Keratinocyte (primary cell): ENCODE data around the gene EXOC4. TPM values are rescaled to one million over a fixed set of nuclear protein-coding genes. Genes with fewer than 3 reads are reported as not detected.

ENCODE experiments used
- DNase-seq: peaks from one replicate; pipeline ENCODE4 v3.0.0-alpha.2; 2011; ENCODE audit warnings: low read depth, missing footprints, low spot score
- FAIRE-seq: peaks from 2 replicates; lab custom pipeline; 2011; peaks lifted over from hg19 to GRCh38; lab: Jason Lieb, UNC
- H2AFZ ChIP-seq: 2 replicates; pipeline ENCODE4 v1.6.0; 2012; ENCODE audit warnings: low read length, control low read depth, inconsistent platforms; ENCODE audit not compliant: control insufficient read depth
- H3K27ac ChIP-seq: 2 replicates; pipeline ENCODE4 v1.5.1; 2011; ENCODE audit warnings: low read length; ENCODE audit not compliant: control insufficient read depth, insufficient read depth
- H3K27me3 ChIP-seq: 3 replicates; pipeline ENCODE4 v1.6.0; 2011; ENCODE audit warnings: low read length; ENCODE audit not compliant: control insufficient read depth, insufficient read depth; ENCODE audit errors: extremely low read depth
- H3K36me3 ChIP-seq, 2 experiments: 2 replicates in 1 of 2; 3 replicates in 1 of 2; pipeline ENCODE4 v1.5.1; 2011; ENCODE audit warnings: low read length in 2 of 2, mild to moderate bottlenecking in 1 of 2; ENCODE audit not compliant: control insufficient read depth in 2 of 2, insufficient read depth in 2 of 2; ENCODE audit errors: extremely low read depth in 1 of 2
- H3K4me1 ChIP-seq: 3 replicates; pipeline ENCODE4 v1.5.1; 2011; ENCODE audit warnings: low read length; ENCODE audit not compliant: control insufficient read depth, insufficient read depth; ENCODE audit errors: extremely low read depth
- H3K4me2 ChIP-seq: 3 replicates; pipeline ENCODE4 v1.6.0; 2011; ENCODE audit warnings: low read depth, low read length; ENCODE audit not compliant: control insufficient read depth, insufficient read depth; ENCODE audit errors: extremely low read depth
- H3K4me3 ChIP-seq, 3 experiments: fragments of 200-600 bp in 1 of 3; sonication (generic) in 1 of 3; 2 replicates in 2 of 3; 3 replicates in 1 of 3; pipeline ENCODE4 v1.5.1; 2011 to 2016; ENCODE audit warnings: low read length in 3 of 3, mild to moderate bottlenecking in 3 of 3, control low read depth in 2 of 3, inconsistent platforms in 1 of 3, low read depth in 1 of 3, mixed read lengths in 1 of 3, mixed run types in 1 of 3, moderate library complexity in 1 of 3; ENCODE audit not compliant: control insufficient read depth in 2 of 3, insufficient read depth in 2 of 3; ENCODE audit errors: extremely low read depth in 1 of 3
- H3K79me2 ChIP-seq: 2 replicates; pipeline ENCODE4 v1.6.0; 2012; ENCODE audit warnings: low read length; ENCODE audit not compliant: control insufficient read depth, insufficient read depth
- H3K9ac ChIP-seq: 3 replicates; pipeline ENCODE4 v1.6.0; 2011; ENCODE audit warnings: low read length; ENCODE audit not compliant: control insufficient read depth, insufficient read depth; ENCODE audit errors: extremely low read depth
- H3K9me1 ChIP-seq: 3 replicates; pipeline ENCODE4 v1.6.0; 2011; ENCODE audit warnings: low read length; ENCODE audit not compliant: control insufficient read depth, insufficient read depth; ENCODE audit errors: extremely low read depth
- H3K9me3 ChIP-seq: 2 replicates; pipeline ENCODE4 v1.5.1; 2012; ENCODE audit warnings: low read depth, low read length; ENCODE audit not compliant: control insufficient read depth
- H4K20me1 ChIP-seq: 3 replicates; pipeline ENCODE4 v1.6.0; 2011; ENCODE audit warnings: low read length; ENCODE audit not compliant: control insufficient read depth, insufficient read depth; ENCODE audit errors: extremely low read depth
- EZH2 ChIP-seq: IDR thresholded peaks from one replicate; pipeline ENCODE4 v1.6.1; 2012; ENCODE audit warnings: inconsistent platforms, mild to moderate bottlenecking, low read length, moderate library complexity
- dilution Hi-C: fragments of 300-500 bp; cut with MboI; formaldehyde crosslinking; loops from one replicate; pipeline ENCODE4 v1.7.0; 2020; ENCODE audit warnings: low sequenced_read_pairs; ENCODE audit not compliant: extremely low pct_ligation_motif_present
- polyA plus RNA-seq, 5 experiments: library from polyadenylated mRNA; depleted of rRNA in 3 of 5; stranded (reverse) in 3 of 5; stranded (forward) in 1 of 5; unstranded in 1 of 5; fragments of >200 nt; gene quantifications; 1 replicate in 1 of 5; 2 replicates in 3 of 5; 3 replicates in 1 of 5; pipeline versions ENCODE4 v1.2.1 to v1.2.3, GENCODE V29; 2011 to 2012; ENCODE audit warnings: missing spikeins in 2 of 5, low read depth in 1 of 5, low replicate concordance in 1 of 5
- TF ChIP-seq, protein P1 (sequence below), 3 experiments: IDR thresholded peaks in 1 of 3; conservative IDR thresholded peaks in 1 of 3; optimal IDR thresholded peaks in 1 of 3; 2 replicates in 2 of 3; 3 replicates in 1 of 3; pipeline versions ENCODE3 to v1.5.1; 2011; ENCODE audit warnings: low read length in 3 of 3, mild to moderate bottlenecking in 3 of 3, moderate library complexity in 2 of 3, control low read depth in 1 of 3, inconsistent platforms in 1 of 3; ENCODE audit not compliant: insufficient read depth in 2 of 3; ENCODE audit errors: extremely low read depth in 1 of 3

Gene EXOC4
- polyA plus RNA-seq, 1 donor (not counting 4 experiments of a cell fraction or from before 2014, with no cell fraction given): 52.6 TPM

DNA sequence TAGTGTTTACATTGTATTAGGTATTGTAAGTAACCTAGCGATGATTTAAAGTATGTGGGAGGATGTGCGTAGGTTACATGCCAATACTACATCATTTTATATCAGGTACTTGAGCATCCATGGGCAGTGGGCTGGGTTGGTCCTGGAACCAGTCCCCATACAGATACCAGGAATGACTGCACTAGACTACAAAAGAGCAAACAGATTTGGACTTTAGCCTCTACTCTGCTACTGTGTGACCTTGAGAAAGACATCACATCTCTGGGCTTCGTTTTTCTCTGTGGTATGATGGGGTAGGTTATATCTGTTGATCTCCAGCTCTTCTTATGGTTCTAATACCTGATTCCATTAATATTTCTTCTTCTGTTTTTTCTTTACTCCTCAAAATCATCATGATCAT lies 461.8 kb downstream of the EXOC4 start:
- no peaks in the 10 kb centered on the region for H3K36me3 ChIP-seq
- H4K20me1 ChIP-seq: no peaks in the 10 kb centered on the region
- H3K27ac ChIP-seq: no peak overlapping the region
- no peak overlapping the region for H3K4me3 ChIP-seq
- no peak overlapping the region for H3K4me2 ChIP-seq
- H3K9me3 ChIP-seq: no peaks in the 10 kb centered on the region
- H3K9ac ChIP-seq: no peak overlapping the region
- dilution Hi-C loops: no loop called here
- no peaks in the 10 kb centered on the region for H3K27me3 ChIP-seq
- DNase-seq: no peak
- H3K9me1 ChIP-seq: no peaks in the 10 kb centered on the region
- no peak overlapping the region for H2AFZ ChIP-seq
- no peaks in the 10 kb centered on the region for H3K79me2 ChIP-seq
- TF ChIP-seq, protein P1, sequence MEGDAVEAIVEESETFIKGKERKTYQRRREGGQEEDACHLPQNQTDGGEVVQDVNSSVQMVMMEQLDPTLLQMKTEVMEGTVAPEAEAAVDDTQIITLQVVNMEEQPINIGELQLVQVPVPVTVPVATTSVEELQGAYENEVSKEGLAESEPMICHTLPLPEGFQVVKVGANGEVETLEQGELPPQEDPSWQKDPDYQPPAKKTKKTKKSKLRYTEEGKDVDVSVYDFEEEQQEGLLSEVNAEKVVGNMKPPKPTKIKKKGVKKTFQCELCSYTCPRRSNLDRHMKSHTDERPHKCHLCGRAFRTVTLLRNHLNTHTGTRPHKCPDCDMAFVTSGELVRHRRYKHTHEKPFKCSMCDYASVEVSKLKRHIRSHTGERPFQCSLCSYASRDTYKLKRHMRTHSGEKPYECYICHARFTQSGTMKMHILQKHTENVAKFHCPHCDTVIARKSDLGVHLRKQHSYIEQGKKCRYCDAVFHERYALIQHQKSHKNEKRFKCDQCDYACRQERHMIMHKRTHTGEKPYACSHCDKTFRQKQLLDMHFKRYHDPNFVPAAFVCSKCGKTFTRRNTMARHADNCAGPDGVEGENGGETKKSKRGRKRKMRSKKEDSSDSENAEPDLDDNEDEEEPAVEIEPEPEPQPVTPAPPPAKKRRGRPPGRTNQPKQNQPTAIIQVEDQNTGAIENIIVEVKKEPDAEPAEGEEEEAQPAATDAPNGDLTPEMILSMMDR (optimal IDR thresholded peaks at IDR 0.05 in 1 of 3, IDR thresholded peaks at IDR 0.05 in 1 of 3, conservative IDR thresholded peaks at IDR 0.05 in 1 of 3; ENCODE audit: extremely low read depth in 1 of 3, insufficient read depth in 2 of 3, low read length in 3 of 3): no peak
- TF ChIP-seq EZH2: no peak
- FAIRE-seq: no peak
- H3K4me1 ChIP-seq: no peaks in the 10 kb centered on the region

DNA sequence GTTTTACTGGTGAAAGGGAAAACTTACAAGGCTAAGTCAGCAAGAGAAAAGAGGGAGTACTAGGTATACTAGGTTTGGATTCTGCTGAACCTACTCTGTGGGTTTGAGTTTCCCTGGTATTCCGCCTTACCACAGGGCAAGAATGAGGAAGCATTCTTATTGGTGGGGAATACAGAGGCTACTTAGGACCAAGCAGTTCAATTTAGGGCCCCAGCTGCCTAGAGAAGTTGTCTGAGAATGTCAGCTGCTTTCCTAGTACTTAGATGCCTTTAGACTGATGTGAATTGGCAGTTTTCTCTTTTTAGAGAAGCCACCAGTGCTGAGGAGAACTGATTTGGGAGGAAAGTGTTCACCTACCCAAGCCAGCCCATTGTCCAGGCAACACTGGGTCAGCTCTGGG lies 465.3 kb downstream of the EXOC4 start:
- H3K4me1 ChIP-seq: no peaks in the 10 kb centered on the region
- H3K27me3 ChIP-seq: no peaks in the 10 kb centered on the region
- no peak overlapping the region for H3K27ac ChIP-seq
- H3K4me2 ChIP-seq: no peak overlapping the region
- H3K36me3 ChIP-seq: no peaks in the 10 kb centered on the region
- TF ChIP-seq EZH2: no peak
- TF ChIP-seq, protein P1 (optimal IDR thresholded peaks at IDR 0.05 in 1 of 3, IDR thresholded peaks at IDR 0.05 in 1 of 3, conservative IDR thresholded peaks at IDR 0.05 in 1 of 3; ENCODE audit: extremely low read depth in 1 of 3, insufficient read depth in 2 of 3, low read length in 3 of 3): no peak
- FAIRE-seq (no peak), DNase-seq (no peak)
- no peak overlapping the region for H3K9ac ChIP-seq
- no peak overlapping the region for H2AFZ ChIP-seq
- no peaks in the 10 kb centered on the region for H3K79me2 ChIP-seq
- no peaks in the 10 kb centered on the region for H3K9me3 ChIP-seq
- no peak overlapping the region for H3K4me3 ChIP-seq
- dilution Hi-C loops: no loop called here
- no peaks in the 10 kb centered on the region for H3K9me1 ChIP-seq
- H4K20me1 ChIP-seq: no peaks in the 10 kb centered on the region
